Suprapubic skin (tissue), 4 donors: Measurements from ENCODE around the gene SLC37A1. TPM values are rescaled to one million over a fixed set of nuclear protein-coding genes. Genes with fewer than 3 reads are reported as not detected.

Source experiments
- DNase-seq, 2 donors: peaks; one replicate each; pipeline ENCODE4 v3.0.0-alpha.2; 2019; ENCODE audit warnings: low spot score in 2 of 2
- H3K27ac ChIP-seq: fragments of 200-600 bp; sonication (generic); one replicate; pipeline ENCODE4 v1.5.1; 2019
- H3K27me3 ChIP-seq: fragments of 200-600 bp; sonication (generic); one replicate; pipeline ENCODE4 v1.5.1; 2019
- H3K36me3 ChIP-seq: fragments of 200-600 bp; sonication (generic); one replicate; pipeline ENCODE4 v1.5.1; 2019
- H3K4me1 ChIP-seq: fragments of 200-600 bp; sonication (generic); one replicate; pipeline ENCODE4 v1.5.1; 2019
- H3K4me3 ChIP-seq: fragments of 200-600 bp; sonication (generic); one replicate; pipeline ENCODE4 v1.5.1; 2019; ENCODE audit warnings: mild to moderate bottlenecking
- H3K9me3 ChIP-seq: fragments of 200-600 bp; sonication (generic); one replicate; pipeline ENCODE4 v1.5.1; 2019
- CTCF ChIP-seq, 2 donors: fragments of 200-600 bp in 1 of 2; fragments of 450-650 bp in 1 of 2; sonication (generic) in 1 of 2; IDR thresholded peaks; one replicate each; pipeline ENCODE4 v1.5.1; 2016 to 2019; ENCODE audit warnings: antibody characterized with exemption in 2 of 2, mild to moderate bottlenecking in 1 of 2, moderate library complexity in 1 of 2
- EP300 ChIP-seq: sonication (generic); formaldehyde crosslinking; IDR thresholded peaks from one replicate; pipeline ENCODE4 v1.6.1; 2017; ENCODE audit warnings: antibody characterized with exemption
- POLR2A ChIP-seq, 2 donors: fragments of 450-650 bp; IDR thresholded peaks; one replicate each; pipeline ENCODE4 v1.6.1; 2017; ENCODE audit warnings: antibody characterized with exemption in 2 of 2, mild to moderate bottlenecking in 2 of 2, moderate library complexity in 2 of 2
- POLR2AphosphoS5 ChIP-seq, 3 donors: sonication (generic); formaldehyde crosslinking; IDR thresholded peaks; one replicate each; pipeline ENCODE4 v1.6.1; 2017; ENCODE audit warnings: antibody characterized with exemption in 3 of 3
- WGBS: methylation state at CpG from one replicate; pipeline ENCODE4 v1.1.5; 2018; 5-methylcytosine and 5-hydroxymethylcytosine counted together
- total RNA-seq, 4 donors: library from RNA; depleted of rRNA; stranded (reverse); fragments of >200 nt; gene quantifications; one replicate each; pipeline ENCODE4 v1.1.0, GENCODE V29; 2016

SLC37A1 gene
- total RNA-seq, 4 donors from 2014 or later, result 10.2 to 23.1 (median 19.6) TPM

GRCh38 chr21:42554251-42554961 is 40.8 kb downstream of the SLC37A1 start:
- no peak overlapping the region for H3K4me3 ChIP-seq
- H3K27me3 ChIP-seq, result no peaks in the 10 kb centered on the region
- H3K4me1 ChIP-seq, result peaks cover 3% of the 10 kb centered on the region
- no peaks in the 10 kb centered on the region for H3K9me3 ChIP-seq
- no peak overlapping the region for H3K27ac ChIP-seq
- DNase-seq, result peak; percentile 44 to 73
- TF ChIP-seq CTCF (IDR thresholded peaks at IDR 0.05) (no peak), POLR2A (IDR thresholded peaks at IDR 0.05) (no peak), POLR2AphosphoS5 (IDR thresholded peaks at IDR 0.05) (no peak), EP300 (no peak)
- 80% methylated on average over 13 of the region's 13 CpGs for WGBS
- H3K36me3 ChIP-seq, result peaks cover 27% of the 10 kb centered on the region

DNA sequence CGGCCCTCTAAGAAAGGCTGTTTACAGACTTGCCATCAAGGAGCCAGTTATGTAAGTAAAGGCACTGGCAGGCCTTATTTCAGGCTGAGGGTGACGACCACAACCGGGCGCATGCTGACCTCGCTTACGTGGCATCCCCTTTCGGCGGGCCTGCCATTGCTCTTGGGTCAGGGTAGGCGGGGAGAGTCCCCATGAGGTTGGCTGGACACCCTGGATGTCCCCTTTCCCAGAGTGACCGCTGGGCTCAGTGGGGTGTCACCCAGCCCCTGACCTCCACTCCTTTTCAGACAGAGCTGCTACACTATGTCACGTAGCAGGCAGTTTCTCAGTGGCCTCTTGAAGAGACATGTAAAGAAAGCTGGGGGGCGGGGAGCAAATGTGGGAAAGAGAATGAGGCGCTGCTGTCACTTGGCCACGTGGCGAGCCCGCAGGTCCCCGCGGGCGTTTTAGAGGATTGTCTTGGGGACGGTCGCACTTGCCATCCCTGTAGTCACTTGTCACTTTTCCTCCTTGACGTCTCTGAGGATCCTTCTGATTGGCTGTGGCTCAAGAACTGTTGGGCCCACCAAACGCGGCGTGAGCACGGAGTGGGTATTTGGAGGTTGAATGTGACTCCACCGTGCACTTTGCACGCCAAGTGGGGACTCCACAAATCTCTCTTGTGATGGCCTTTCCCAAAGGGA is 42.2 kb downstream of the SLC37A1 start:
- peaks cover 32% of the 10 kb centered on the region for H3K36me3 ChIP-seq
- peak; percentile 40 to 49 for DNase-seq
- H3K27ac ChIP-seq, result no peak overlapping the region
- WGBS, result 95% methylated on average over 27 of the region's 28 CpGs
- H3K4me1 ChIP-seq, result peaks cover 3% of the 10 kb centered on the region
- TF ChIP-seq POLR2AphosphoS5 (IDR thresholded peaks at IDR 0.05) (no peak), EP300 (no peak), CTCF (IDR thresholded peaks at IDR 0.05) (no peak), POLR2A (IDR thresholded peaks at IDR 0.05) (no peak)
- no peak overlapping the region for H3K4me3 ChIP-seq
- no peaks in the 10 kb centered on the region for H3K9me3 ChIP-seq
- no peaks in the 10 kb centered on the region for H3K27me3 ChIP-seq

DNA sequence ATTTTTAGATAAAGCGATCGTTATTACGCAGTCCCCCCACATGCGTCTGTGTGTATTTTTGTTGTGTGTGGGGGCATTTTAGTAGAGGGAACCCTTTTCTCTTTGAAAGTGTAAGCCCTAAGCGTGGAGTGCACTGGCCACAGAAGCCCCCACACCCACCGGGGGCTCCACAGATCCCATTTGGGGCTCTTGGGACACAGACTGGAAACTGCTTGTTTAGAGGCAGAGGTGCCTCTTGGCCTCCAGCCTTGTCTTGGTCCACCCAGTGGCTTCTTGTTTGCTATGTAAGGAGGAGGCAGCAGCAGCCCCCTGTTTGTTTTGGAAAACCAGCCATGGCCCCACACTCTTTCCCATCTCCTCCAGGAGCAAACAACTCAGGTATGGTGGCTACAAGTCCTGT is 42.8 kb downstream of the SLC37A1 start:
- WGBS, result 98% methylated on average over 6 of the region's 6 CpGs
- peak in 1 of 2 donors; percentile 60 for DNase-seq

DNA sequence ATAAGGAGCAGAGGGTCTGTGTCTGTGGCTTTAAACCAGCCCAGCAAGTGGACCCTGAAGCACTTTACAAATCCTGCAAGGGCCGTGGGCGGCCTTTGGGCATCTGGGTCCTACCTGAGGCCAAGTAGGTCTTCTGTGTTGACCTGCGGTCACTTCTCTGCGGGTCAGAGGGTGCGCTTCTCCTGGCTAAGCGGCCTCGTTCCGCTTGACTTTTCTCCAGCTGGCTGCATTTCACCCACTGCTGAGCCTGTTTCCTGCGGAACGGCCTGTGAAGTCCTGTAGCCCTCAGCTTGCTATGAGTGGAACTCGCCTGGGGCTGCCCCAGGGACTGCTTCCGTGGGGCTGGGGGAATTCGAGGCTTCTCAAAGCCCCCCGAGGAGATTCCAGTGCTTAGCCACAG is 43.3 kb downstream of the SLC37A1 start:
- Histone ChIP-seq H3K4me1 (peaks cover 3% of the 10 kb centered on the region), H3K36me3 (peaks cover 33% of the 10 kb centered on the region), H3K4me3 (no peak overlapping the region), H3K9me3 (no peaks in the 10 kb centered on the region), H3K27ac (no peak overlapping the region), H3K27me3 (no peaks in the 10 kb centered on the region)
- DNase-seq, result peak in 1 of 2 donors; percentile 51
- 70% methylated on average over 8 of the region's 14 CpGs for WGBS
- TF ChIP-seq POLR2AphosphoS5 (IDR thresholded peaks at IDR 0.05) (no peak), POLR2A (IDR thresholded peaks at IDR 0.05) (no peak), EP300 (no peak), CTCF (IDR thresholded peaks at IDR 0.05) (no peak)

More for the DNA sequence above, 42.8 kb downstream of the SLC37A1 start:
- Histone ChIP-seq H3K4me1 (peaks cover 3% of the 10 kb centered on the region), H3K27ac (no peak overlapping the region), H3K9me3 (no peaks in the 10 kb centered on the region), H3K27me3 (no peaks in the 10 kb centered on the region), H3K4me3 (no peak overlapping the region), H3K36me3 (peaks cover 32% of the 10 kb centered on the region)
- no peak for TF ChIP-seq EP300
- no peak for TF ChIP-seq POLR2AphosphoS5 (IDR thresholded peaks at IDR 0.05)
- no peak for TF ChIP-seq POLR2A (IDR thresholded peaks at IDR 0.05)
- no peak for TF ChIP-seq CTCF (IDR thresholded peaks at IDR 0.05)

DNA sequence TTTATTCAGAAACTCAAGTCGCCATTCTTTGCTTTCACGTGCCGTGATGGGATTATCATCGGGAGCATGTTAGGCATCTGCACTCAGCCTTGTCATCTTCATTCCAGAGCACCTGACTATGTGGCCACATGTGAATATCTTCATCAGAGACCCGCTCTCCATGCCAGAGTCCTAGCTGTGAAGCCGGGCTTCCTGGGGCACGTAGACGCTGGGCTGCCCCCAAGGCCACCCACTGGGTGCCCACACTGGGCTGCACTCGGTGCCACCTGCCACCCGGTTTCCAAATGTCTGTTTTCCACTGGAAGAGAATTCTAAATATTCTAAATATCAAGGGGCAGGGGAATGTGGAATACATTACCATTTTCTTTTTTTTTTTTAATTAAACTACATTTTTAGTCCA is 43.8 kb downstream of the SLC37A1 start:
- WGBS, result 90% methylated on average over 10 of the region's 10 CpGs
- Histone ChIP-seq H3K27ac (no peak overlapping the region), H3K4me1 (peaks cover 3% of the 10 kb centered on the region), H3K27me3 (no peaks in the 10 kb centered on the region), H3K4me3 (no peak overlapping the region), H3K36me3 (peaks cover 37% of the 10 kb centered on the region), H3K9me3 (no peaks in the 10 kb centered on the region)
- DNase-seq, result peak; percentile 39 to 43
- TF ChIP-seq CTCF (IDR thresholded peaks at IDR 0.05), result no peak
